Suppressor macrophage (primary cell): ENCODE data around the gene SMAD6.
"Not testable (repeated sequence)": the region's sequence is repeated elsewhere in the genome, so short reads cannot be mapped to it uniquely, and the experiment has no call there.

Experiments used
- DNase-seq, 4 experiments: peaks; one replicate each; pipeline ENCODE4 v3.0.0-alpha.2; 2020 to 2022

The SMAD6 gene

DNA sequence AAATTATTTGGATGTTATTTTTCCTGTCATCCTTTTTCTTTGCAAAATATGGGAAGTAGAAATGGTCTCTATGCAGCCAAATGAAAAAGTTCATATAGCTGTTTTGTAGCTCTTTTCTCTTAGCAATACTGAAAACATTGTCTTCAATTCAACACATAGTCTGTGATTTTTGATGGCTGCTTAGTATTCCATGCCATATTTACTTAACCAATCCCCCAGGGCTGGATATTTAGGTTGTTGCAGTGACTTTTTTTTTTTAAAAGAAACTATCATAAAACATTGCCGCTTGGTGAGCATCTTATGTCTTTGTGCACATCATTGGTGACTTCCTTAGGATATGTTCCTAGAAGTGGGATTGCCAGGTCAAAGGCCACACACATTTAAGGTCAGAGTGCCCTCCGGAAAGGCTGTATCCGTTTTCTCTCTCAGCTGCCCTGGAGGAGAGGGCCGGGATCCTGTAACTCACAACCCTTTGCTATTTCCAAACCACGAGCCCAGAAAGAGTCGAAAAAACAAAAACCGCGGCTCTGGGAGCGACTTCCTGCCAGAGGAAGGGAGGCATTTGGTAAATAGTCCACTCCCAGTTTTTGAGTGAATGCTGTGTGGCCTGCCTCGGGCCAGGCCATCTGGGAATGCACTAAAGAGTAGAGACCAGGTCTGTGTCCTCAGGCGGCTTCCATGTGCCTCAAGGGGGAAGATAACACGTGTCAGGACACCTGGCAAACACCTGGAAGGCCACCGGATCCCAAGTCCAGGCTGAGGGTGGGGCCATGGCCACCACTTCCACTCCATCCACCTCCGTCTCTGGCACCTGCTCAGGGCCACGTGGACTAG lies 41.9 kb downstream of the SMAD6 start:
- no peak for DNase-seq

DNA sequence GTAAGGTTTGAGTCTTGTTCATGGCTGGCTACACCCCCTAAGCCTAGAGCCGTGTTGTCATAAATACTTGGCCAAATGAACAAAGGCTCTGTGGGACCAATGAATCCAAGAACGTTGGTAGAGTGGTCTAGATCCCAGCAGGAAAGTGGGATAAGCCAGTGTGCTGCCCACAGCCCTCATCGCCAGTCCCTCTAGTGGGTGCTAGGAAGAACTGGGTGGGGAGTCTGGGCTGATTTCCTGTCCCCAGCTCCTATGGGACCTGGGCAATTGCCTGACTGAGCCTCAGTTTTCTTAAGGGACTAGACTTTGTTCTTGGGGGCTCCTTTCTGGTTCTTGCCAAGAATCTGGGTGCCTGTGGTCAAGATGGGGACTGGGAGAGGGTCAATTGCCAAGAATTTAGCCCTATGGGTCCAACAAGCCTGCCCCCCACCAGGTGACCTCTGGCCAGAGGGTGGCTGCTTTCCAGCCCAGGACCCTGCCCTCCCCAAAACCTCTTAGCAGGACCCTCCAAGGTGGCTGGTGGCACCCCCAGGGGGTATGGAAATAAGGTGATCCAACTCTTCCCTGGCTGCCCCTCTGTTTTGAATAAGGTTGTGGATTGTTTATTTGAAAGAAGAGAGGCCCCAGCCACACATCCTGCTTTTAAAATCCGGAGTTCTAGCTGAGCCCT lies 42.7 kb downstream of the SMAD6 start:
- no peak for DNase-seq

DNA sequence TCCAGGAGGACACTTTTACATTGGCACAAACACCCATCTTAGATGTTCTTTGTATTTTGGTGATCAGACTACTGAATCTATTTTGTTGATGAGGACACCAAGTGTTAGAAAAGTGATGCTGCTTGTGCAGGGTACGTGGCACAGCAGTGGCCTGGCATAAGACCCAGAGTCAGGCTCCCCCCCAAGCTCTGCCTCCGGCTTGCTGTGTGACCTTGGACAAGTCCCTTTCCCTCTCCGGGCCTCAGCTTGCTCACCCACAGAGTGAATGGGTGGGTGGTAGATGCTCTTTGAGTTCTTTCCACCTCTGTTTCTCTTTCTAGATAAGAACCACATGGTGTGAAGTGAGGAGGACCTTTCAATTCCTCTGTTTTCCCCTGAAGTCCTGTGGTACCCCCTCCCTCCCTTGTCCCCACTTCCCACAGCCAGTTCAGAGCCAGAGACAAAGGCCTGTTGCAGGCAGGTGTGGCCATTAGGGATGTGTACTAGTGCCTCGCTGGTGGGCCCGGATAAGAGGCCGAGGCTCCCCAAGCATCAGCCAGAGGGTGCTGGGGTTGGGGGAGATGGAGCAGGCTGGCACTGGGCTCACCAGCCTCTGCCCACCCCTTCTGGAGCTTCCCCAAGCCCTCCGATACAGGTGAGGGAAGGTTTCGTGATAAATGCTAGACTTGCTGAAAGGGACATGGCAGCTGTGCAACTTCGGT lies 43.6 kb downstream of the SMAD6 start:
- DNase-seq, result no peak

DNA sequence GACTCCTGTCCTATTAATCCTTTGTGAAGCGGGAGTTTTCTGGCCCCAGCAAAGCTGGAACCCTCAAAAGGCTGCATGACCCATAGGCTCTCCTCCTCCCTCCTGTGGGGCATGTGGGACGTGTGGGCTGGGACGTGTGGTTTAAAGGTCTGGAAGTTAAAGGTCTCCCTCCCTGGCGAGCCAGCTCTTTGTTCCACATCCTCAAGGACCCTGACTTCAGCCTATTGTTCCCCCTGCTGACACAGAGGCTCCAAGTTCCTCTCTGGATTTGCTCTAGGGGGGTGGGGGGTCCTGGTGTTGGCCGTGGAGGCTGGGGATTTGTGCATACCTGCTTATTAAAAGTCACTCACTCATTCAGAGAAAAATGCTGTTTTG lies 44.2 kb downstream of the SMAD6 start:
- peak; percentile 21 to 58 (median 54) for DNase-seq

DNA sequence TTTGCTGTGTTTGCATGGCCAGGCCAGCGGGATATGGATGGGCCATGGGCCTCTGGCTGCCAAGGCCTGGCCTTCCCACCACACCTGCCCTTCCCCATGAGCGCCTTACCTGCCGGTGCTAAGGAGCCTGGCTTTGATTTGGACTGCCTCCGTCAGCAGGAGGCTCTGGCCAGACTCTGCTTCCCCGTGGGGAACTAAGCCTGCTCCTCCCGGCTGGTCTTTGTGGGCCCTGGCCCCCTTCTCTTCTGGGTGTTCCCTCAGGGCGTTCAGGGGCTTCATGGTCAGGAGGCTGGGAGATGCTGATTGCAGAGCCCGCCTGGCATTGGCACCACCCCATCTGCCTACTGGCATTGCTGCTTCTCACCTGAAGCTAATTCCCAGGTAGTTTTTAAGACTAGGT lies 45.2 kb downstream of the SMAD6 start:
- DNase-seq, result no peak

DNA sequence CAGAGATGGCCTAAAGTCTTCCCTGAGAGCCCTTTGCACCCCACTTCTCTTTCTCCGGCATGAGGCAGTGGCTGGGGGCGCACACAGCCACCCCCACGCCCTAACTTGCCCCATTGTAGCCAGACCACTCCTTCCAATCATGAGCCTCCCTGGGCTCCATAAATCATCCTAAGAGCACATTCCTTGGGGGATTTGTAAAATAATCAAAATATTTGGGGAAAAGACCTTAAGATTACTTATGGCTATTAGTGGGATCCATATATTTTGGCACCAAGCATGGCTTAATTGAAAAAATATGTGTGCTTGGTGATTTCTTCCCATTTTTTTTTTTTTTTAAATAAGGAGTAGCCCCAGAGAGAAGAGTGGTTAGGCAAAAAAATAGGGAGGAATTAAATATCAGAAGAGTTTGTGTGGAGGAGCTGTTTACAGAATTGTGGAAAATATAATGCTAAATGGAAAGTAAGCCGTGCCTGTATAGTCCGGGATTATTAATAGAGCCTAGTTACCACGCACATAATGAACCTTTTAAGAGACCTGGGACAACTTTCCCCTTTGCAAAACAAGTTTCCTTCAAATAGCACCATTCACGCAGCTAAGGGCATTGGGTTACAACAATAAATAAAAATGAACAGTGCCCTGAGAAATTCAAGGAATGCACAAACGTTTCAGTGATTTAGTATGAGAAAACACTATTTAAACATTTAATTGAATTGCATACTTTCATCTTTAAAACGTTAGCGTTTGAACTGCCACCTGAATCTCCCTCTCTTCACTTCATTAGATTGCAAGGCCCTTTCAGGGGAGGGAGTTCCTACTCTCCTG lies 46.1 kb downstream of the SMAD6 start:
- DNase-seq, result no peak

DNA sequence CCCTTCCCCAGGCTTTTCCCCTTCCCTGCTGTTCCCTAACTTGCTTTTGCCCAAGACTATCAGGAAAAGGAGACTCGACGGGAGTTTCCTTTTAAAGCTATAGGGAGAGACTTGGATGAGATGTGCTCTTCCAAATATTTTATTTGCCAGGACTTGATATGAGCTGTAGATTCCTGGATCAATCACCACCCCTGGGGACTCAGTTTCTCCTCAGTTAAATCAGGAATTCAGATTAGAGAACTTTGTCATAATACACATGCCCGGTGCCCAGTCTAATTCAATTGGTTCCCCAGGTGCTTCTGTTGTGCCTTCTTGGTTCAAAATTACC lies 46.6 kb downstream of the SMAD6 start:
- DNase-seq, result no peak

DNA sequence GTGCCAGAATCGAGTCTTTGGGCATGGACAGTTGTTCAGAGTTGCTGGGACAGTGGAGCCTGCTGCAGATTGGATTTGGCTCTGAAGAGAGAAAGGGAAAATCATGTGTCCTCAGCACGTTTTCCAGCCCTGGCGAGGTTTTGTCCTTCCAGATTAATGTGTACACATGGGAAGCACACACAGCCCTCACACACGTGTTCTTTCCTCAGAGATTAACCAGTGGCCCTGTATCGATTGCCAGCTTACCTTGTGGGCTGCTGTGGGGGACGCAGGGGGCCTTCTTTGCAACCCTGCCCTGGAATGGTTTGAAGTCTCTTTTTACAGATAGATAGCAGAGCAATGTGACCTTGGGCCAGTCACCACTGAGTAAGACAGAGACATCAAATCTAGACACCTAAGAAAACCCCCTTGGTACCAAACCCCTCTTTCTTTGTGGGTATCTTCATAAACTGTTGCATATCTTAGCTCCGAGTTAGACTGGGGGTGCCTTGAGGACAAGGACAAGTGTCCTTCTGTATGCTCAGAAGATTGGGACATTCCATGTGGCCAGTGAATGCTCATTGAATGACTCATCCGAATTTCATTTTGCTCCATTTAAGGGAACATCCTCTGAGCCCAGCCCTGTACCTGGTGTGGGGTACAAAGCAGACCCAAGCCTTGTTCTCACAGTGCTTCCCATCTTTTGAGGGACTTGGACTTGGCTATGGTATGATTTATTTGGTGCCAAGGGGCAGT lies 48.0 kb downstream of the SMAD6 start:
- DNase-seq, result peak in 1 of 4 experiments; percentile 34

DNA sequence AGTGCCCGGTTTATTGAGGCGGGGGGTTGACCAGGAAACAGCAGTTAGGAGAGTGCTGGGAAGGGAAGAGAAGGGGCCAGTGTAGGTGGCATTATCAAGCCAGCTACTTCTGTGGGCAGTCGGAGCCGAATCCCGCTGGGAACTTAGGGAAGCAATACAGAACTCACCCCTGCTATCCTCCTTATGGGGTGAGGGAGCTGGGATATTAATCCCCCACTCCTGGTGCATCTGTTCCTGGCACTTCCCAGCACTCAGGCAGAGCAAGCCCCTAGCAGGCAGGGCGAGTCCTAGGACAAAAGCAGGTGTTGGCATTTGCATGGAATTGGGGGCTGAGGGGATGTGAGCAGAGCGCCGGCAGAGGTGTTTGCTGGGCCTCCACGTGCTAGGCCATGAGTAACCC lies 48.6 kb downstream of the SMAD6 start:
- DNase-seq, result no peak

DNA sequence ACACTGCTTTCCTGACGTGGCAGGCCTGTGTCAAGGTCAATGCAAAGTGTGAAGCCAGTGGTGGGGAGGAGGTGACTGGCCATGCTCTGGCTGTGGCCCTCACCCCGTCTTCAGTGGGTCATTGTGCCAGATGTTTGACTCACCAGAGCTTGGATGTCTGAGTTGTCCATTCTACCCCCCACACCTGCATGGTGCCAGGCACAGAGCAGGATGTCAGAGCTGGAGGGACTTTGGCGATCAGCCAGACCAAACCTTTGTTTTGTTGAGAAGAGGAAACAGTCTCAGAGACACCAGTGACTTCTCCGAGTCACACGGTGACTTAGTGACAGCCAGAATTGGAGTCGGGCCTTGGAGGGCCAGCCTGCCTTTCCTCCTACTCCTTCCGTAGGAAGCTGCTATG lies 49.5 kb downstream of the SMAD6 start:
- peak; percentile 47 to 77 (median 68) for DNase-seq

DNA sequence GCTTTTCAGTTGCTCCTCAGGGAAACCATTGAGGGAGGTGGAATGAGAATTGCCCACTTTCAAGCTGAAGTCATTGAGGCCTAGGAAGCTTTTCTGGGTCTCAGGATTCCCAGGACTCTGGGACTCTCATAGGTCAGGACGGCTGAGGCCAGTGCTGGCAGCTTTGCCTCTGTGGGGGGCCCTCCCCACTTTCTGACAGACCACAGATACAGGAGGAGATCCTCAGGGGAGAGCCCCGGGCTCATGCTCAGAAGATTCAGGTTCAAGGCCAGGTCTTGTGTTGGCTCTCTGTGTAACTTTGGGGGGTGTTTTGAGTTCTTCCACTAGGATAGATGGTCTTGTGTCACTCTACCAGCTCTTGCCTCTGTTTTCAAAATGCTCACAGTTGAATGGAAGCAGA lies 50.0 kb downstream of the SMAD6 start:
- DNase-seq, result no peak

DNA sequence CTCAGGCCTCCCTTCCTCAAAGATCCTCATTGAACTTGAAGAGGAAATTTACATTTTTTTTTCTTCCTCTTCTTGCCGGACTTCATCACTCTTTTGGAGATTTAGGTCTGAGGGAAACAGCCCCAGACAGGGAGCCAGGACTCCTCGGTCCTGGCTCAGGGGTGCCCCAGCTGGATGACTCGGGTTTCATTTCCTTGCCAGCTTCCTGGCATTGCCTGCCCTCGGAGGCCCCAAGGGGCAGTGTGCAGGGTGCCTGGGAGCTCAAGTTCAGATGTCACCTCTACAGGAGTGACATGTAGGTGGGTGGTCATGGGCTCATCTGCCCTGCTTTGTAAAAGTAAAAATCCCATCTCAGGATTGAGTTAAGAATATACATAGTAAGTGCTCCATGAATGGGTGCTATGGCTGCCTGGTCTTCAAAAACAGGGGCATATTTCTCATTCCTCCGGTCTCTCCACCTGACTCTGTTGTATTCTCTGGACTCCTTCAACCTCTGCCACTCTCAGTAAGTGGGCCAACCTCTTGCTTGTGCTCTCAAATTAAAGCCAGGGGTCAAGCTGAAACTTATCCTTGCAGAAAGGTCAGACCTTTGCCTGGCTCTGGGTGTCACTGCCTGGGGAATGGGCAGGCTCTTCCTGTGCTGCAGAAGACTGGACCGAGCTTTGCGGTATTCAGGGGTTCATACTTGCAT lies 51.8 kb downstream of the SMAD6 start:
- DNase-seq, result no peak

DNA sequence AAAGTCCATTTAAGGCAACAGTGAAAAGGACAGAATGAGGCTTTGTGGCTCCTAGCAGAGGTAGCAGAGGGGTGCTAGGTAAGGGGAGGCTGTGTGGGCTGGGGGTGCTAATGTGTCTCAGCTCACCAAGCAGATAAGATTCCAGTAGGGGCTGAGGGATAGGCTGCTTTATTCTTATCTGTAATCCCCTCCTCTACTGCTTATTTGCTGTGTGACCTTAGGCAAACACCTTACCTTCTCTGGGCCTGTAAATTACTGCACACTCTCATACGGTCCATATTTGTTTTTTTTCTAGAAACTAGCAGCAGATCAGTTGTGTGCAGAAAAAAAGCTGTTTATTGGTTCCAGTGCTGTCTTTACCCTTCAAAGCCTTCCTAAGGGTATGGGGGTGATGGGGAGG lies 52.8 kb downstream of the SMAD6 start:
- no peak for DNase-seq

DNA sequence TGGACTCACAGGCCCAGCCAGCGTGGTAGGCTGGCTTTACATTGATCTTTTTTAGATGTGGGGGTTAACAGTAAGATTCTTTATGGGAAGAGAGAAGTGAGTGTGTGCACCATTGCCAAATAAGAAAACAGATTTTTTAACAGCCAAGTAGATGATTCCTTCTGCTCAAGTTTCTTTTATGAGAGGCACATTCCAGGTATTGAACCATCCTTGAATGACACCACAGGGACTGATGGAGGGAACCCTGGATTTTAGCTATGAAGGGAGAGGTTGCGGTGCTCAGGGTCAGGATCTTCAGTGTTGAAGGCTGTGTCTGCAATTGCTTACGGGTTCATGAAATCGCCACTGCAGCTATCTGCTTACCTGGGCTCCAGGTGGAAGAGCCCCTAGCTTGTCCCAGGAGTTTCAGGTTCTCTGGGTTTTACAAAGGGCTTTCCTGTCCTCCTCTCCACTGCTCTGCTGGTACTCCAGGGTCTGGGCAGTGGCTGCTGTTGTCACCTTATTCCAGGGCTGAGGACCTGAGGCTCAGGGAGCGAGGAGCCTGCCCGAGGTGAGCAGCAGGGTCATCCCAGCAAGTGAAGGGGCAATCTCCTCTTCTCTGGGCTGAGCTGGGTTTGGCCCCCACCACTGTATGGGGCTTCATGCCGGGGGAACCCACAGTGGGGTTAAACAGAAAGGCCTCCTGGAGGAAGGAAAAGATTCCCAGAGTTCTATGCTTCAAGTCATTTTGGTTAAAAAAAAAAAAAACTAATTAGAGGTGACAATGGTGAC lies 53.4 kb downstream of the SMAD6 start:
- DNase-seq, result no peak

DNA sequence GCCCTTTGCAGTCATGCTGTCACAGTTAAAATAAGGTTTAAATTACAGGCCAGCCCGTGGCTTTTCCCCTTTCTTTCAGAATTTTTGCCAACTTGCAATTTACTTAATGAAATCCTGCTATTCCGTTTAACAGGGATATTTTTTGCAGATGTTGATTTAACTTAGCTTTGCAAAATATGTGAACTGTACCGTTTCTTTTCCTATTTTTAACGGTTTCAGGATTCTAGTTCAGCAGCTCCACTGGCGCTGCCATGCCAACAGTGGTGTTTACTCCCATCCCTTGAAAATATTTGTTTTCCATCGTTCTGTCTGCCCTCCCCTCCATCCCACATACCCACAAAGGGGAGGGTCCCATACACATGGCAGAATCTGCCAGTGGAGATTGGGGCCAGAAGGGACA lies 54.3 kb downstream of the SMAD6 start:
- DNase-seq, result no peak

DNA sequence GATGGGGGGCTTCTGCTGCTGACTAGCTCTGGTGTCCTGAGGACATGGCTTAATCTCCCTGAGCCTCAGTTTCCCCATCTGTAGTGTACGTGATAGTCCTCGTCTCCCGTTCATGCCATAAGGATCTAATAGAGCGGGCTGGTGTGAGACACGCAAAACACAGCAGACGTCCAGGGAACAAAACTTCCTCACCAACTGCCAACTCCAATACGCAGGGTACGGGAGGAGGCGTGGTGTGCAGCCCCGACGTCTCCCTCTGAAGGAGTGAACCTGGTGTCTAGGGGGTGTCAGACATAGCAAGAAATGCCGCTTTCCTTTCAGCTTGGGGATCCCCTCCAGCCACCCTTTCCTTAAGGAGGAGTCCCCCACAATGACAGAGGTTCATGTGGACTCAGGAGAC lies 55.0 kb downstream of the SMAD6 start:
- DNase-seq, result no peak

DNA sequence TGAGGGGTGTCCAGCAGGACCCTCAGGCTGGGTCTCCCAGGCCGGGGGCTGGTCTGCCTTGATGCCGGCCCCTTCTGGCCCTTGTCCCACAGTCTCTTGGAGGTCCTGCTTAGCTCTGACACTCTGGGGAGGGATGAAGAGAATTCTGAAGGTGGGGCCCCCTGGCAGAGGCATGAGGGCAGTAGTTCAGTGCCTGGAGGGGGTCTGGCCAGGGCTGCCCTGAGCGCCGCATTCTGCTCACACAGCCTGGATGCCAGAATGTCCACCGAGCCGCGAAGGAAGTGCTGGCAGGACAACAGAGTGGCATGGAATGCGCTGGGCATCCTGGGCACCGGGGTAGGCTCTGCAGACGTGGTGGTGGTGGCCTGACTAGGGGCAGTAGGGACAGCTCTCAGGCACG lies 55.5 kb downstream of the SMAD6 start:
- DNase-seq, result no peak

DNA sequence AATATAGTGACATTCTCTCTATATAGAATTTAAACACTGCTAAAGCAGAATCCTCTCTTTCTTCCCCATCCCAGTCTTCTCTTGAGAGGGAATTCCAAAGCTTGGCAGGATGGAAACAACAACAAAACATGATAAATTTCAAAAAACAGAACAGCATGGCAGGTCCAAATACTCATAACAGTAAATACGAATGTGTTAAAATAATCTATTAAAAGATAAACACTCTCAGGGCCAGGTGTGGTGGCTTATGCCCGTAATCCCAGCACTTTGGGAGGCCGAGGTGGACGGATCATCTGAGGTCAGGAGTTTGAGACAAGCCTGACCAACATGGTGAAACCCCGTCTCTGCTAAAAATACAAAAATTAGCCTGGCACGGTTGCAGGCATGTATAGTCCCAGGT lies 56.2 kb downstream of the SMAD6 start:
- DNase-seq, result not testable (repeated sequence)

DNA sequence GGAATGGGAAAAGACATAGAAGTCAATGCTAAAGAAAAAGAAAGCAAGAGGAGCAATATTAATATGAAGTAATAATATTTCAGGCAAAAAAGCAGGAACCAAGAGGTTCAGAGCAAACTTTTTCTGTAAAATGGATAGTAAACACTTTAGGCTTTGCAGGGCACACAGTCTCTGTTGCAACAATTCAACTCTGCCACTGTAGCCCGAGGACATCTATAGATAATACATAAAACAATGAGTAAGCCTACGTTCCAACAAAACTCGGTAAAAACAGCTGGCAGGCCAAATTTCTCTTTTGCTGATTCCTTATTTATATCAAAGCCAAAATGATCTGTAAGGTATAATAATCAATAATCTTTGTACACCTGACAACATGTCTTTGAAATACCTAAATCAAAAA lies 56.8 kb downstream of the SMAD6 start:
- no peak for DNase-seq

DNA sequence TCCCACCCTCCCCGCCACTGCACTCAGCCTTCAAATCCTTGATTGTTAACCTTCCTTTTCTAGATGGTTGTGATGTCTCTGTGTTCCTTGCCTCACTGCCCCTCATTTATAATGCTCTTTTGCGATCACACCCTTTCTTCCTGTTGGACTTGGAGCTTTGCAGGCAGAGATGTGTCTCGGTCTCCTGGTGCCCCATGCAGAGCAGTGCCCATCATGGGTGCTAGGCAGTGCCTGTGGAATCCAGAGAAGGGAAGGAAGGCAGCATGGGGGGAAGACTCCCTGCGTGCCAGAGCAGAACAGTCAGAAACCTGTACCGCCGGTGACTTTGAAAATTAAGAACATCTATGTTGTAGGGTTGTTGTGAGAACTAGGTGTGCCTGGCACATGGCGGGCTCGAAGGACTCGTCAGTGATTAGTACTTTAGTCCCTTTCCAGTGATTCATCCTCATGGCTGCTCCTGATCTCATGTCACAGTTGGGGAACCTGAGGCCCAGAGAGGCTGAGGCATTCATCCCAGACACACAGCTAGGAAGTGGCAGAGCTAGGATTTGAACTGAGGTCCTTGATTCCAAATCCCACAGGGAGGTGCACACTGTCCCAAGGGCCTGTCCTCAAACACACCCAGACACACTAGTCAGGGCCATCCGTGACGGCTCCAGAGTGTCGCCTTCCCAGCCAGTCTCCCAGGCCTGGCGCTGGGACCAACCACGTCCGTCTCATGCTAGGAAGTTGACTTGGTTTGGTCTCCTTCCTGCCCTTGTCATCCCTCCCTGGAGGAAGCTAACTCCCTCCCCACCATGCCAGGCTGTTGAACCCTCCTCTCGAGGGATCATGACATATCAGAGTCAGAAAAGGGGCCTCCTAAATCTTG lies 58.3 kb downstream of the SMAD6 start:
- no peak for DNase-seq
